ENCODE results near the gene IGSF22.
"Not testable (repeated sequence)": the region's sequence is repeated elsewhere in the genome, so short reads cannot be mapped to it uniquely, and the experiment has no call there.

IGSF22 gene

GRCh38 chr11:18699269-18699596 is 26.8 kb downstream of the IGSF22 start:
- H3K27ac Mint-ChIP-seq = no peak overlapping the region
- peaks cover 18% of the 10 kb centered on the region for H3K4me1 Mint-ChIP-seq (ENCODE audit: low read depth)
- H3K9me3 Mint-ChIP-seq = no peaks in the 10 kb centered on the region
- H3K36me3 Mint-ChIP-seq (ENCODE audit: low read depth) = no peaks in the 10 kb centered on the region
- H3K4me3 Mint-ChIP-seq = peak overlapping the region; percentile 79
- no peak for DNase-seq
- H3K27me3 Mint-ChIP-seq = peaks cover 2% of the 10 kb centered on the region

- peak; percentile 93 for DNase-seq
- H3K4me1 Mint-ChIP-seq (ENCODE audit: low read depth) = peaks cover 18% of the 10 kb centered on the region
- peaks cover 2% of the 10 kb centered on the region for H3K27me3 Mint-ChIP-seq
- peak within 1 kb of the TSS; percentile 79 for H3K4me3 Mint-ChIP-seq
- peak within 1 kb of the TSS; percentile 35 for H3K27ac Mint-ChIP-seq
- no peaks in the 10 kb centered on the region for H3K9me3 Mint-ChIP-seq
- no peaks in the 10 kb centered on the region for H3K36me3 Mint-ChIP-seq (ENCODE audit: low read depth)
These were observed 27.4 kb downstream of the IGSF22 start, which contains the start of gene TMEM86A for GRCh38 chr11:18698341-18699268. TMEM86A (plus strand) TSS chr11:18698779; CDS start chr11:18698887, 108 bp downstream.

- H3K9me3 Mint-ChIP-seq = no peaks in the 10 kb centered on the region
- H3K27ac Mint-ChIP-seq = no peak overlapping the region
- peaks cover 2% of the 10 kb centered on the region for H3K27me3 Mint-ChIP-seq
- H3K36me3 Mint-ChIP-seq (ENCODE audit: low read depth) = no peaks in the 10 kb centered on the region
- H3K4me1 Mint-ChIP-seq (ENCODE audit: low read depth) = peaks cover 18% of the 10 kb centered on the region
- no peak overlapping the region for H3K4me3 Mint-ChIP-seq
- DNase-seq = no peak
These were observed 28.4 kb downstream of the IGSF22 start for GRCh38 chr11:18697576-18697975.

- Mint-ChIP-seq H3K27ac (no peak overlapping the region), H3K4me3 (no peak overlapping the region), H3K36me3 (ENCODE audit: low read depth) (no peaks in the 10 kb centered on the region), H3K4me1 (ENCODE audit: low read depth) (peaks cover 18% of the 10 kb centered on the region), H3K9me3 (no peaks in the 10 kb centered on the region), H3K27me3 (peaks cover 2% of the 10 kb centered on the region)
- no peak for DNase-seq
These were observed 29.3 kb downstream of the IGSF22 start for GRCh38 chr11:18696638-18697225.

GRCh38 chr11:18692941-18693760 is 32.8 kb downstream of the IGSF22 start:
- no peaks in the 10 kb centered on the region for H3K36me3 Mint-ChIP-seq (ENCODE audit: low read depth)
- H3K4me3 Mint-ChIP-seq = no peak overlapping the region
- no peaks in the 10 kb centered on the region for H3K27me3 Mint-ChIP-seq
- H3K4me1 Mint-ChIP-seq (ENCODE audit: low read depth) = peaks cover 9% of the 10 kb centered on the region
- no peak overlapping the region for H3K27ac Mint-ChIP-seq
- no peaks in the 10 kb centered on the region for H3K9me3 Mint-ChIP-seq
- DNase-seq = no peak

- H3K27ac Mint-ChIP-seq; H3K4me1 Mint-ChIP-seq (ENCODE audit: low read depth); H3K9me3 Mint-ChIP-seq; H3K27me3 Mint-ChIP-seq; H3K4me3 Mint-ChIP-seq; DNase-seq; H3K36me3 Mint-ChIP-seq (ENCODE audit: low read depth): not testable (repeated sequence)
These were observed 34.4 kb downstream of the IGSF22 start for GRCh38 chr11:18691467-18692140.

- no peak for DNase-seq
- no peaks in the 10 kb centered on the region for H3K27me3 Mint-ChIP-seq
- H3K27ac Mint-ChIP-seq = no peak overlapping the region
- no peaks in the 10 kb centered on the region for H3K9me3 Mint-ChIP-seq
- H3K4me1 Mint-ChIP-seq (ENCODE audit: low read depth) = peaks cover 4% of the 10 kb centered on the region
- no peak overlapping the region for H3K4me3 Mint-ChIP-seq
- no peaks in the 10 kb centered on the region for H3K36me3 Mint-ChIP-seq (ENCODE audit: low read depth)
These were observed 41.7 kb downstream of the IGSF22 start for GRCh38 chr11:18684267-18684666.

- H3K27me3 Mint-ChIP-seq = no peaks in the 10 kb centered on the region
- H3K27ac Mint-ChIP-seq = no peak overlapping the region
- H3K36me3 Mint-ChIP-seq (ENCODE audit: low read depth) = no peaks in the 10 kb centered on the region
- H3K9me3 Mint-ChIP-seq = no peaks in the 10 kb centered on the region
- DNase-seq = no peak
- no peak overlapping the region for H3K4me3 Mint-ChIP-seq
- peaks cover 8% of the 10 kb centered on the region for H3K4me1 Mint-ChIP-seq (ENCODE audit: low read depth)
These were observed 43.5 kb downstream of the IGSF22 start for GRCh38 chr11:18682466-18682865.

GRCh38 chr11:18681949-18682348 is 44.0 kb downstream of the IGSF22 start:
- H3K4me3 Mint-ChIP-seq; H3K4me1 Mint-ChIP-seq (ENCODE audit: low read depth); H3K36me3 Mint-ChIP-seq (ENCODE audit: low read depth); H3K27me3 Mint-ChIP-seq; H3K9me3 Mint-ChIP-seq; DNase-seq; H3K27ac Mint-ChIP-seq: not testable (repeated sequence)

- Mint-ChIP-seq H3K36me3 (ENCODE audit: low read depth) (no peaks in the 10 kb centered on the region), H3K27ac (no peak overlapping the region), H3K4me1 (ENCODE audit: low read depth) (peaks cover 14% of the 10 kb centered on the region), H3K4me3 (no peak overlapping the region), H3K27me3 (no peaks in the 10 kb centered on the region), H3K9me3 (no peaks in the 10 kb centered on the region)
- DNase-seq = no peak
These were observed 48.4 kb downstream of the IGSF22 start for GRCh38 chr11:18677560-18677959.

GRCh38 chr11:18676803-18677202 is 49.2 kb downstream of the IGSF22 start:
- Mint-ChIP-seq H3K36me3 (ENCODE audit: low read depth) (no peaks in the 10 kb centered on the region), H3K27me3 (no peaks in the 10 kb centered on the region), H3K9me3 (no peaks in the 10 kb centered on the region), H3K4me1 (ENCODE audit: low read depth) (peaks cover 19% of the 10 kb centered on the region), H3K4me3 (no peak overlapping the region), H3K27ac (no peak overlapping the region)
- DNase-seq = no peak

GRCh38 chr11:18672209-18672608 is 53.8 kb downstream of the IGSF22 start:
- peaks cover 47% of the 10 kb centered on the region for H3K4me1 Mint-ChIP-seq (ENCODE audit: low read depth)
- peak overlapping the region; percentile 90 for H3K27ac Mint-ChIP-seq
- H3K27me3 Mint-ChIP-seq; H3K9me3 Mint-ChIP-seq; H3K36me3 Mint-ChIP-seq (ENCODE audit: low read depth); H3K4me3 Mint-ChIP-seq: not testable (repeated sequence)
- DNase-seq = peak; percentile 45

GRCh38 chr11:18671246-18671645 is 54.7 kb downstream of the IGSF22 start:
- Mint-ChIP-seq H3K27me3 (no peaks in the 10 kb centered on the region), H3K4me1 (ENCODE audit: low read depth) (peaks cover 50% of the 10 kb centered on the region), H3K27ac (peak overlapping the region; percentile 83), H3K36me3 (ENCODE audit: low read depth) (no peaks in the 10 kb centered on the region), H3K4me3 (no peak overlapping the region), H3K9me3 (no peaks in the 10 kb centered on the region)
- peak; percentile 41 for DNase-seq

GRCh38 chr11:18669711-18670110 is 56.3 kb downstream of the IGSF22 start:
- H3K9me3 Mint-ChIP-seq = no peaks in the 10 kb centered on the region
- H3K27ac Mint-ChIP-seq = peak overlapping the region; percentile 81
- H3K27me3 Mint-ChIP-seq = no peaks in the 10 kb centered on the region
- DNase-seq = no peak
- no peak overlapping the region for H3K4me3 Mint-ChIP-seq
- peaks cover 61% of the 10 kb centered on the region for H3K4me1 Mint-ChIP-seq (ENCODE audit: low read depth)
- no peaks in the 10 kb centered on the region for H3K36me3 Mint-ChIP-seq (ENCODE audit: low read depth)
